ENCODE data around the gene CASP4.
"Not testable (repeated sequence)": the region's sequence is repeated elsewhere in the genome, so short reads cannot be mapped to it uniquely, and the experiment has no call there.

The CASP4 gene

DNA sequence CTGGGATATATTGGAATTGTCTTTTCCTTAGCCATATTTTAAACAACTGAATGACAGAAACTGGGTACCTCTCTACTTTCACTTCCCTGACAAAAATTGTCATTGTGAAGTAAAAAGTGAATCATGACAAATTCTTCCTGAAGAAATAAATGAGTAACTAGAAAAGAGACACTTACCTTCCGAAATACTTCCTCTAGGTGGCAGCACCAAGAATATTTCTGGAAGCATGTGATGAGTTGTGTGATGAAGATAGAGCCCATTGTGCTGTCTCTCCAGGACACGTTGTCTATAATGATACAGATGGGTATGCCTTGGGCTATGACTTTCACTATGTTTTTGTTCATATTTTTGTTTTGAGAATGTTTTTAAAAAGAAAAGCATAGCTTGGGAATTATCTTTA lies 21.5 kb downstream of the CASP4 start:
- no peak for DNase-seq

- no peak for DNase-seq
Observed at GRCh38 chr11:104944076-104944475, 24.3 kb downstream of the CASP4 start.

DNA sequence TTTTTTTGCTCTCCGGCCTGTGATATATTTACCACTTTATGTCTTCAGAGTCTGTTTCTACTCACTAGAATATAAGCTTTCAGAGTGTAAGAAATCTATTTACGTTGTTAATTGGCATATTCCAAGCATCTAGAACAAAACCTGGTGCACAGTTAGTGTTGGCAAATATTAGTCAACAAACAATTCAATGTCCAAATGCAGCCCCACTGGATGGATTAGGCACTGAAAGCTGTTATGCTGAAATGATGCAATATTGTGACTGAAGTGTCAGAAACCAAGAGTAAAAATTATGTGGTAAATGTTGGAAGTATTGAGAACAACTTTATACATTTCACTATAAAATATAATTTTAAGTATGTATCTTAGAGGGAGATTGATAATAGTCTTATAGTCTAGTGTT lies 24.8 kb downstream of the CASP4 start:
- DNase-seq: no peak

DNA sequence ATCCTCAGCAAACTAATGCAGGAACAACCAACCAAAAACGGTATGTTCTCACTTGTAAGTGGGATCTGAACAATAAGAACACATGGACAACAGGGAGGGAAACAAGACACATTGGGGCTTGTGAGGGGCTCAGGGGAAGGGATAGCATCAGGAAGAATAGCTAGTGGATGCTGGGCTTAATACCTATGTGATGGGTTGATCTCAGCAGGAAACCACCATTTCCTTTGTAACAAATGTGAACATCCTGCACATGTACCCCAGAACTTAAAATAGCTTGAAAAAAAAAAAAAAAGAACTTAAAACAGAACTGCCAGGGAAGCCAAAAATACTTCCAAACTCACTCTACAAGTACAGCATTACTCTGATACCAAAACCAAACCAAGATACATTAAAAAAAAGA lies 33.8 kb downstream of the CASP4 start:
- DNase-seq: no peak

DNA sequence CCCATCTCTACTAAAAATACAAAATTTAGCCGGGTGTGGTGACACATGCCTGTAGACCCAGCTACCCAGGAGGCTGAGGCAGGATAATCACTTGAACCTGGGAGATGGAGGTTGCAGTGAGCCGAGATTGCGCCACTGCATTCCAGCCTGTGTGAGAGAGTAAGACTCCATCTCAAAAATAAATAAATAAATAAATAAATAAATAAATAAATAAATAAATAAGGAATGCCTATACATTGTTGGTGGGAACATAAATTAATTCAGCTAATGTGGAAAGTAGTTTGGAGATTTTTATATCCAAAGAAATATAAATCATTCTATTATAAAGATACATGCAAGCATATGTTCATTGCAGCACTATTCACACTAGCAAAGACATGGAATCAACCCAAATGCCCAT lies 34.3 kb downstream of the CASP4 start:
- not testable (repeated sequence) for DNase-seq

DNA sequence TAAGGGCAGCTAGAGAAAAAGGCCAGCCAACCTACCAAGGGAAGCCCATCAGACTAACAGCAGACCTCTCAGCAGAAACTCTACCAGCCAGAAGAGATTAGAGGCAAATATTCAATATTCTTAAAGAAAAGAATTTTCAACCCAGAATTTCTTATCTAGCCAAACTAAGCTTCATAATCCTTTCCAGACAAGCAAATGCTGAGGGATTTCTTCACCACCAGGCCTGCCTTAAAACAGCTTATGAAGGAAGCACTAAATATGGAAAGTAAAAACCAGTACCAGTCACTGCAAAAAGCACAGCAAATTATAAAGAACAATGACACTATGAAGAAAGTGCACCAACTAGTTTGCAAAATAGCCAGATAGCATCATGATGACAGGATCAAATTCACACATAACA lies 39.6 kb downstream of the CASP4 start:
- no peak for DNase-seq

DNA sequence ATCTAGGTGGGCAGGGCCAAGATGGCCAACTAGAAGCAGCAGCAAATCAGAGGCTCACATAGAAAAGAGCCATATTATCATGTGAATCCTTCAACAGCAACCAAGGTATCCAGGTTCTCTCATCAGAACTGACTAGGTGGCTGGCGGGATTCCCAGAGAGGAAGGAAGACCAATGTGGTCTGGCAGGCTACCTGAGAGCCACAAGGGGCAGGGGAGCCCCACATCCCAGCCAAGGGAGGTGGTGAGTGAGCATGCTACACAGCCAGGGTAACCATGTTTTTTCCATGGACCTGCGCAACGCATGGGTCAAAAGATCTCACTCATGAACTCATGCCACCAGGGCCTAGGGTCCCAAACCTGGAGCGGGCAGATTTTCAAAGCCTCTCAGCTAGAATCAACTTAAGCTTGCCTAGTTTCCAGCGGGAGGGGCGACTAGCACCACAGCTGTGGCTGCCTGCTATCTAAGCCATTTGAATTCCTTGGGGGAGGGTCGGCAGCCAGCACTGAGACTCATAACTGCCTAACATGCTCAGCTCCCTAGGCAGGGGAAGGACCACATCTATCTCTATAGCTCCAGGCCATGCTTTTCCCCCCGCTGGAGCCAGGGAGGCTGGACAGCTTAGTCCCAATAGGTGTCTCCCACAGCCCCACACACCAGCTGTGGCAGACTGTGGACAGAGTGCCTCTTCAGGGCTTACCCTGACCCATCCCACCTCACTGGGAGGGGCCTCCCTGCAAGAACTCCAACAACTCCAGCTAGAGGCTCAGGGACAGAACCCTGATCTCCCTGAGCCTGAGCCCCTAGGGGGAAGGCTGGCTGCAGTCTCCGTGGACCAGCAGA lies 41.4 kb downstream of the CASP4 start:
- DNase-seq: no peak

GRCh38 chr11:104925850-104926249 lies 42.5 kb downstream of the CASP4 start:
- no peak for DNase-seq

- no peak for DNase-seq
Observed at GRCh38 chr11:104918113-104918824, 50.1 kb downstream of the CASP4 start.

- no peak for DNase-seq
Observed at GRCh38 chr11:104917271-104918112, 50.9 kb downstream of the CASP4 start.

DNA sequence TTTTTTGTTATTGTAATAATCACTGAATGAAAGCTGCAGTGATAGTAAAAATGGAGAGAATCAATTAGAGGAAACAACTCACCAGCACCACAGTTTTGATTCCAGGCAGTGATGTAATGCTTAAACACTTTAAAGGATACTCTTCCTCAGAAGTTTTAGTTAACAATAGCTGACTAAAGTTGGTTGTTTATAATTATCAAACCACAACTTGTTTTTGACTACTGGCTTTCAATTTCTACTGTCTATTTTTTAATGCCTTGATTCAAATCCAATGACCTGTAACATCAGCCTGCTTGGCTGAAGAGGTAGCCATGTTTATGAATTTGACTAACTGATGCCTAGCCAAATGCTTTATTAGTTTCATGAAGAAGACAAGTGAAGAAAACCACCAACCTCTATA lies 51.9 kb downstream of the CASP4 start:
- no peak for DNase-seq

GRCh38 chr11:104912102-104912501 lies 56.3 kb downstream of the CASP4 start:
- no peak for DNase-seq

GRCh38 chr11:104908186-104908531 lies 60.2 kb downstream of the CASP4 start:
- DNase-seq: no peak

DNA sequence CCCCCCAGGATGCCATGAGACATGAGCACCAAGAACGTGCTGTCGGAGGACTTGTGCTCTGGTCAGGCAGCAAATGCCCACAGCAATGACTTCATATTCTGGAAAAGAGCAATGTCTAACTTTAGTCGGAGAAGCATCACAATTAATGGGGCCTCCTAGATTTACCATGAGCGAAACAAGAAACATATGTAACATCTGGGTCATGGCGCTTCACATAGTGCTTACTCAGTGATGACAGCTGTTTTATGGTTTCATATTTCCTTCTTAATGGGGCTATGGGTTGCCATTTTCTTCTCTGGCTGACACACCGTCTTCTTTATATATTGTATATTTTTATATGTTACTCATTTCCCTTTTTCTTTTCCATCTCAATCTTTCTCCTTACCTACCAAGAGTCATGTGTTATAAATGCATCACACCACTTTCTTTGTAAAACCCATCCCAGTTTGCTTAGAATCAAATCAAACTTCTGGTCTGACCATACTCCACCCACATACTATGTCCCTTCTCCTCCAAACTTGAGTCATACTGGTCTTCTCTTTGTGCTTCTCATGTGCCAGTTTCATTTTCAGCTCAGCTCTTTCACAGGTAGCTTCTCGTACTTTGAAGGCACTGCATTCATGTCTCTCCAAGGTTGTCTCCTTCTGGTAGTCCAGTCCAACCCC lies 60.7 kb downstream of the CASP4 start:
- no peak for DNase-seq

- DNase-seq: no peak
Observed at GRCh38 chr11:104905271-104905670, 63.1 kb downstream of the CASP4 start.

- no peak for DNase-seq
Observed at GRCh38 chr11:104899226-104899625, 69.1 kb downstream of the CASP4 start.

DNA sequence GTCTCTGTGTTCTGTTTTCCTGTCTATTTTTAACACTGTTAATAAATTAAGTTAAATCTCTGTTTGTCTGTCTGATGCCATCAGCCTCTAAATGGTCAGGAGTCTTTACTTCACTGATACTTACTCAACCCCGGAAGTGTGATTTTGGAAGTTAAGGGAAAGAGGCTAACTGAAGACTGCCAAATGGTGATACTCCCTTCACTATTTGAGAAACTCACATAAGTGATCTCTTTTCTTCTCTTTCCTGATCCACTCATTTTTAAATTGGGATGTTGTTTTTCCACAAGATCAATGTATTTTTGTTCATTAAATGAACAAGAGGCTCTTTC lies 69.7 kb downstream of the CASP4 start:
- no peak for DNase-seq

- DNase-seq: no peak
Observed at GRCh38 chr11:104897891-104898684, 70.3 kb downstream of the CASP4 start, which contains the start of gene CASP12. TSS of gene CASP12 (minus strand) at chr11:104898460.

GRCh38 chr11:104895634-104896033 lies 72.7 kb downstream of the CASP4 start:
- no peak for DNase-seq

DNA sequence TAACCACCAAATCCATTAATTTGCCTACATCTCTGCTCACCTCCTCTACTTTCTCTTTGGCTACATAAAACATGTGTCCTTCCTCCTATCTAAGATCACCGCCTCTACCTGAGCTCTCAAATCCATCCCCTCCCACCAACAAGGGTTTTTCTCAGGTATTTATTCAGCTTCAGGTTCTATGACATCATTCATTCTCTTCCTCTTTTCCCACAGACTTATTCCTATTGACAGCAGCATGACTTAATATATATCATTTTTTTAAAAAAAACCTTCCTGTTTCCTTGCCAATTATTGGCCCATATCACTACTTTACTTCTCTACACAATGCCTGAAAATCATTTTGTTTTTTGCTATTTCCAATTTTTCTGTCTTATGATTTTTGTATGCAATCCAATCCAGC lies 74.5 kb downstream of the CASP4 start:
- DNase-seq: no peak
